GM06990 (cell line): ENCODE measurements around the gene POLE.

Source experiments
- DNase-seq: peaks from one replicate; pipeline ENCODE4 v3.0.0-alpha.2; 2011; ENCODE audit not compliant: insufficient read length; ENCODE audit errors: extremely low read depth
- H3K27me3 ChIP-seq: replicated peaks from 2 replicates; pipeline ENCODE4 v1.6.0; 2011; ENCODE audit warnings: low read length; ENCODE audit not compliant: control insufficient read depth, insufficient read depth
- H3K36me3 ChIP-seq: 2 replicates; pipeline ENCODE4 v1.5.1; 2011; ENCODE audit warnings: low read length; ENCODE audit not compliant: control insufficient read depth, insufficient read depth
- H3K4me3 ChIP-seq: replicated peaks from 2 replicates; pipeline ENCODE4 v1.5.1; 2011; ENCODE audit warnings: low read depth, mild to moderate bottlenecking, control low read depth, low read length
- CTCF ChIP-seq: IDR thresholded peaks from 2 replicates; pipeline ENCODE4 v1.5.1; 2011; ENCODE audit warnings: low read length, control low read depth, mild to moderate bottlenecking, inconsistent platforms; ENCODE audit not compliant: insufficient read depth, poor library complexity, severe bottlenecking

POLE gene

GRCh38 chr12:132687211-132688164, at the start of gene POLE, which contains the start of gene PXMP2:
POLE (minus strand) TSS chr12:132687342; CDS start chr12:132687315, 27 bp downstream.
PXMP2 (plus strand) TSS chr12:132687587; CDS start chr12:132687671, 84 bp downstream.
- Histone ChIP-seq H3K4me3 (peak within 1 kb of the TSS; percentile 77), H3K36me3 (no peaks in the 10 kb centered on the region), H3K27me3 (no peaks in the 10 kb centered on the region)
- TF ChIP-seq CTCF = no peak
- peak; percentile 98 for DNase-seq

- DNase-seq = no peak
- Histone ChIP-seq H3K27me3 (no peaks in the 10 kb centered on the region), H3K4me3 (no peak overlapping the region), H3K36me3 (peaks cover 47% of the 10 kb centered on the region)
- no peak for TF ChIP-seq CTCF
Observed at GRCh38 chr12:132736913-132737312, 49.8 kb upstream of the POLE start.

GRCh38 chr12:132736378-132736777, 49.2 kb upstream of the POLE start:
- Histone ChIP-seq H3K36me3 (peaks cover 51% of the 10 kb centered on the region), H3K4me3 (no peak overlapping the region), H3K27me3 (no peaks in the 10 kb centered on the region)
- TF ChIP-seq CTCF = no peak
- DNase-seq = no peak

GRCh38 chr12:132735496-132735895, 48.4 kb upstream of the POLE start:
- no peak for TF ChIP-seq CTCF
- no peak overlapping the region for H3K4me3 ChIP-seq
- no peaks in the 10 kb centered on the region for H3K27me3 ChIP-seq
- peaks cover 53% of the 10 kb centered on the region for H3K36me3 ChIP-seq
- DNase-seq = no peak

GRCh38 chr12:132734206-132734605, 47.1 kb upstream of the POLE start:
- no peak overlapping the region for H3K4me3 ChIP-seq
- peaks cover 48% of the 10 kb centered on the region for H3K36me3 ChIP-seq
- TF ChIP-seq CTCF = no peak
- H3K27me3 ChIP-seq = no peaks in the 10 kb centered on the region
- DNase-seq = no peak
